ENCODE measurements around the gene ZNF341. TPM values are rescaled to one million over a fixed set of nuclear protein-coding genes. Genes with fewer than 3 reads are reported as not detected.

ZNF341 gene
- total and polyA plus RNA-seq, 2 experiments from 2014 or later, result 4.3 to 6.1 TPM

- Mint-ChIP-seq H3K9me3 (no peaks in the 10 kb centered on the region; the same call in 1 of the 3 replicates), H3K27ac (no peak overlapping the region)
Measured at GRCh38 chr20:33798444-33798843, 66.6 kb downstream of the ZNF341 start.

GRCh38 chr20:33803921-33804337, 72.1 kb downstream of the ZNF341 start:
- no peaks in the 10 kb centered on the region for H3K9me2 ChIP-seq (ENCODE audit: insufficient read depth)
- H3K27ac ChIP-seq (ENCODE audit: low read depth), result no peak overlapping the region
- no peak overlapping the region for H3K4me3 ChIP-seq
- H4K20me1 ChIP-seq (replicated peaks; ENCODE audit: insufficient read depth), result no peaks in the 10 kb centered on the region
- no peaks in the 10 kb centered on the region for H3F3A ChIP-seq (replicated peaks; ENCODE audit: low read depth)
- H3K9me3 Mint-ChIP-seq, result no peaks in the 10 kb centered on the region; the same call in 2 of the 3 replicates
- no peaks in the 10 kb centered on the region for H3K79me2 ChIP-seq (replicated peaks; ENCODE audit: insufficient read depth)
- no peaks in the 10 kb centered on the region for H3K36me3 ChIP-seq (ENCODE audit: insufficient read depth)
- no peak for ATAC-seq
- no peak overlapping the region for H3K4me3 Mint-ChIP-seq
- no peaks in the 10 kb centered on the region; the same call in 2 of the 3 replicates for H3K4me1 Mint-ChIP-seq
- H3K36me3 Mint-ChIP-seq (ENCODE audit: low read depth), result no peaks in the 10 kb centered on the region
- peaks cover 4% of the 10 kb centered on the region for H3K27me3 Mint-ChIP-seq (ENCODE audit: insufficient read depth, low read depth, poor library complexity)
- H3K4me2 ChIP-seq, result no peak overlapping the region
- no peaks in the 10 kb centered on the region for H3K27me3 ChIP-seq (ENCODE audit: insufficient read depth)
- no peak overlapping the region for H2AFZ ChIP-seq
- H3K4me1 ChIP-seq (ENCODE audit: insufficient read depth), result no peaks in the 10 kb centered on the region
- no peak for DNase-seq (ENCODE audit: low spot score)
- H3K27ac Mint-ChIP-seq, result no peak overlapping the region
- TF ChIP-seq EZH2phosphoT487 (IDR thresholded peaks at IDR 0.05; ENCODE audit: unreplicated experiment) (no peak), JUNB (IDR thresholded peaks at IDR 0.05; ENCODE audit: unreplicated experiment) (no peak), NANOG (IDR thresholded peaks at IDR 0.05; ENCODE audit: borderline replicate concordance) (no peak), POLR2AphosphoS5 (IDR thresholded peaks at IDR 0.05; ENCODE audit: low read depth) (no peak)

More at GRCh38 chr20:33798444-33798843, 66.6 kb downstream of the ZNF341 start:
- no peak overlapping the region for H3K27ac ChIP-seq (ENCODE audit: low read depth)
- peaks cover 10% of the 10 kb centered on the region for H3K4me1 Mint-ChIP-seq
- no peaks in the 10 kb centered on the region for H3K4me1 ChIP-seq (ENCODE audit: insufficient read depth)
- H3K27me3 Mint-ChIP-seq (ENCODE audit: insufficient read depth, low read depth, poor library complexity), result peaks cover 2% of the 10 kb centered on the region
- H3K36me3 ChIP-seq (ENCODE audit: insufficient read depth), result no peaks in the 10 kb centered on the region
- no peak for ATAC-seq
- no peaks in the 10 kb centered on the region for H4K20me1 ChIP-seq (replicated peaks; ENCODE audit: insufficient read depth)
- no peak for DNase-seq (ENCODE audit: low spot score)
- no peak overlapping the region for H2AFZ ChIP-seq
- H3K9me2 ChIP-seq (ENCODE audit: insufficient read depth), result no peaks in the 10 kb centered on the region
- no peak overlapping the region for H3K4me3 Mint-ChIP-seq
- H3K27me3 ChIP-seq (ENCODE audit: insufficient read depth), result no peaks in the 10 kb centered on the region
- H3K79me2 ChIP-seq (replicated peaks; ENCODE audit: insufficient read depth), result no peaks in the 10 kb centered on the region
- H3F3A ChIP-seq (replicated peaks; ENCODE audit: low read depth), result no peaks in the 10 kb centered on the region
- no peak overlapping the region for H3K4me2 ChIP-seq
- TF ChIP-seq REST (IDR thresholded peaks at IDR 0.05; ENCODE audit: unreplicated experiment) (no peak), NANOG (IDR thresholded peaks at IDR 0.05; ENCODE audit: borderline replicate concordance) (no peak), ZNF114 (CRISPR knock-in tag; IDR thresholded peaks at IDR 0.05) (no peak), JUNB (IDR thresholded peaks at IDR 0.05; ENCODE audit: unreplicated experiment) (no peak), POLR2AphosphoS5 (IDR thresholded peaks at IDR 0.05; ENCODE audit: low read depth) (no peak), ETS1 (IDR thresholded peaks at IDR 0.05) (no peak), ZNF331 (CRISPR knock-in tag; IDR thresholded peaks at IDR 0.05; ENCODE audit: low read depth) (no peak), CREB1 (CRISPR knock-in tag; IDR thresholded peaks at IDR 0.05; ENCODE audit: low read depth) (no peak)
- H3K36me3 Mint-ChIP-seq (ENCODE audit: low read depth), result no peaks in the 10 kb centered on the region
- no peak overlapping the region for H3K4me3 ChIP-seq

Measured in GM23338 (cell line).